ENCODE measurements around the gene HSD17B12.

The HSD17B12 gene

GRCh38 chr11:43892851-43893250 lies 212.3 kb downstream of the HSD17B12 start:
- Histone ChIP-seq H3K9ac (ENCODE audit: low read depth, low read length) (no peak overlapping the region), H3K27ac (ENCODE audit: low read depth, low read length) (no peak overlapping the region), H3K9me3 (ENCODE audit: control insufficient read depth, insufficient read depth, low read length) (no peaks in the 10 kb centered on the region), H3K36me3 (ENCODE audit: control insufficient read depth, insufficient read depth, low read length) (peaks cover 33% of the 10 kb centered on the region), H3K4me3 (ENCODE audit: low read depth, low read length) (no peak overlapping the region), H3K27me3 (ENCODE audit: control insufficient read depth, insufficient read depth, low read length) (no peaks in the 10 kb centered on the region), H3K4me1 (ENCODE audit: control insufficient read depth, insufficient read depth, low read length) (no peaks in the 10 kb centered on the region)

- H3K9ac ChIP-seq (ENCODE audit: low read depth, low read length), result no peak overlapping the region
- no peak overlapping the region for H3K27ac ChIP-seq (ENCODE audit: low read depth, low read length)
- peaks cover 49% of the 10 kb centered on the region for H3K36me3 ChIP-seq (ENCODE audit: control insufficient read depth, insufficient read depth, low read length)
- H3K4me3 ChIP-seq (ENCODE audit: low read depth, low read length), result no peak overlapping the region
- no peaks in the 10 kb centered on the region for H3K9me3 ChIP-seq (ENCODE audit: control insufficient read depth, insufficient read depth, low read length)
- H3K4me1 ChIP-seq (ENCODE audit: control insufficient read depth, insufficient read depth, low read length), result no peaks in the 10 kb centered on the region
- no peaks in the 10 kb centered on the region for H3K27me3 ChIP-seq (ENCODE audit: control insufficient read depth, insufficient read depth, low read length)
These were observed 214.0 kb downstream of the HSD17B12 start for GRCh38 chr11:43894546-43894945.

GRCh38 chr11:43895601-43896000 lies 215.1 kb downstream of the HSD17B12 start:
- Histone ChIP-seq H3K27me3 (ENCODE audit: control insufficient read depth, insufficient read depth, low read length) (no peaks in the 10 kb centered on the region), H3K36me3 (ENCODE audit: control insufficient read depth, insufficient read depth, low read length) (peaks cover 45% of the 10 kb centered on the region), H3K27ac (ENCODE audit: low read depth, low read length) (no peak overlapping the region), H3K9ac (ENCODE audit: low read depth, low read length) (no peak overlapping the region), H3K9me3 (ENCODE audit: control insufficient read depth, insufficient read depth, low read length) (no peaks in the 10 kb centered on the region), H3K4me3 (ENCODE audit: low read depth, low read length) (no peak overlapping the region), H3K4me1 (ENCODE audit: control insufficient read depth, insufficient read depth, low read length) (no peaks in the 10 kb centered on the region)

- Histone ChIP-seq H3K9ac (ENCODE audit: low read depth, low read length) (no peak overlapping the region), H3K4me1 (ENCODE audit: control insufficient read depth, insufficient read depth, low read length) (no peaks in the 10 kb centered on the region), H3K4me3 (ENCODE audit: low read depth, low read length) (no peak overlapping the region), H3K36me3 (ENCODE audit: control insufficient read depth, insufficient read depth, low read length) (peaks cover 25% of the 10 kb centered on the region), H3K27me3 (ENCODE audit: control insufficient read depth, insufficient read depth, low read length) (no peaks in the 10 kb centered on the region), H3K9me3 (ENCODE audit: control insufficient read depth, insufficient read depth, low read length) (no peaks in the 10 kb centered on the region), H3K27ac (ENCODE audit: low read depth, low read length) (no peak overlapping the region)
These were observed 218.0 kb downstream of the HSD17B12 start for GRCh38 chr11:43898574-43898973.

GRCh38 chr11:43899094-43899493 lies 218.6 kb downstream of the HSD17B12 start:
- H3K27me3 ChIP-seq (ENCODE audit: control insufficient read depth, insufficient read depth, low read length), result no peaks in the 10 kb centered on the region
- H3K9ac ChIP-seq (ENCODE audit: low read depth, low read length), result no peak overlapping the region
- no peaks in the 10 kb centered on the region for H3K9me3 ChIP-seq (ENCODE audit: control insufficient read depth, insufficient read depth, low read length)
- no peak overlapping the region for H3K4me3 ChIP-seq (ENCODE audit: low read depth, low read length)
- H3K4me1 ChIP-seq (ENCODE audit: control insufficient read depth, insufficient read depth, low read length), result no peaks in the 10 kb centered on the region
- peaks cover 26% of the 10 kb centered on the region for H3K36me3 ChIP-seq (ENCODE audit: control insufficient read depth, insufficient read depth, low read length)
- no peak overlapping the region for H3K27ac ChIP-seq (ENCODE audit: low read depth, low read length)

GRCh38 chr11:43901551-43901950 lies 221.0 kb downstream of the HSD17B12 start:
- Histone ChIP-seq H3K36me3 (ENCODE audit: control insufficient read depth, insufficient read depth, low read length) (peaks cover 27% of the 10 kb centered on the region), H3K4me1 (ENCODE audit: control insufficient read depth, insufficient read depth, low read length) (no peaks in the 10 kb centered on the region)

GRCh38 chr11:43903078-43903477 lies 222.5 kb downstream of the HSD17B12 start:
- H3K9ac ChIP-seq (ENCODE audit: low read depth, low read length), result no peak overlapping the region
- H3K4me1 ChIP-seq (ENCODE audit: control insufficient read depth, insufficient read depth, low read length), result no peaks in the 10 kb centered on the region
- H3K9me3 ChIP-seq (ENCODE audit: control insufficient read depth, insufficient read depth, low read length), result no peaks in the 10 kb centered on the region
- H3K36me3 ChIP-seq (ENCODE audit: control insufficient read depth, insufficient read depth, low read length), result peaks cover 19% of the 10 kb centered on the region
- no peaks in the 10 kb centered on the region for H3K27me3 ChIP-seq (ENCODE audit: control insufficient read depth, insufficient read depth, low read length)
- no peak overlapping the region for H3K4me3 ChIP-seq (ENCODE audit: low read depth, low read length)
- H3K27ac ChIP-seq (ENCODE audit: low read depth, low read length), result no peak overlapping the region

More at GRCh38 chr11:43901551-43901950, 221.0 kb downstream of the HSD17B12 start:
- no peak overlapping the region for H3K9ac ChIP-seq (ENCODE audit: low read depth, low read length)
- no peak overlapping the region for H3K4me3 ChIP-seq (ENCODE audit: low read depth, low read length)
- H3K27me3 ChIP-seq (ENCODE audit: control insufficient read depth, insufficient read depth, low read length), result no peaks in the 10 kb centered on the region
- H3K27ac ChIP-seq (ENCODE audit: low read depth, low read length), result no peak overlapping the region
- no peaks in the 10 kb centered on the region for H3K9me3 ChIP-seq (ENCODE audit: control insufficient read depth, insufficient read depth, low read length)

GRCh38 chr11:43903969-43904368 lies 223.4 kb downstream of the HSD17B12 start:
- Histone ChIP-seq H3K4me1 (ENCODE audit: control insufficient read depth, insufficient read depth, low read length) (no peaks in the 10 kb centered on the region), H3K9me3 (ENCODE audit: control insufficient read depth, insufficient read depth, low read length) (no peaks in the 10 kb centered on the region), H3K9ac (ENCODE audit: low read depth, low read length) (no peak overlapping the region), H3K27me3 (ENCODE audit: control insufficient read depth, insufficient read depth, low read length) (no peaks in the 10 kb centered on the region), H3K27ac (ENCODE audit: low read depth, low read length) (no peak overlapping the region), H3K36me3 (ENCODE audit: control insufficient read depth, insufficient read depth, low read length) (peaks cover 10% of the 10 kb centered on the region), H3K4me3 (ENCODE audit: low read depth, low read length) (no peak overlapping the region)

- Histone ChIP-seq H3K9ac (ENCODE audit: low read depth, low read length) (no peak overlapping the region), H3K4me1 (ENCODE audit: control insufficient read depth, insufficient read depth, low read length) (no peaks in the 10 kb centered on the region), H3K27me3 (ENCODE audit: control insufficient read depth, insufficient read depth, low read length) (no peaks in the 10 kb centered on the region), H3K36me3 (ENCODE audit: control insufficient read depth, insufficient read depth, low read length) (peaks cover 5% of the 10 kb centered on the region), H3K27ac (ENCODE audit: low read depth, low read length) (no peak overlapping the region), H3K4me3 (ENCODE audit: low read depth, low read length) (no peak overlapping the region), H3K9me3 (ENCODE audit: control insufficient read depth, insufficient read depth, low read length) (no peaks in the 10 kb centered on the region)
These were observed 224.4 kb downstream of the HSD17B12 start for GRCh38 chr11:43904742-43905535.

GRCh38 chr11:43905813-43906241 lies 225.3 kb downstream of the HSD17B12 start:
- H3K4me3 ChIP-seq (ENCODE audit: low read depth, low read length), result no peak overlapping the region
- peaks cover 5% of the 10 kb centered on the region for H3K36me3 ChIP-seq (ENCODE audit: control insufficient read depth, insufficient read depth, low read length)
- H3K9ac ChIP-seq (ENCODE audit: low read depth, low read length), result no peak overlapping the region
- no peaks in the 10 kb centered on the region for H3K9me3 ChIP-seq (ENCODE audit: control insufficient read depth, insufficient read depth, low read length)
- no peaks in the 10 kb centered on the region for H3K27me3 ChIP-seq (ENCODE audit: control insufficient read depth, insufficient read depth, low read length)
- H3K27ac ChIP-seq (ENCODE audit: low read depth, low read length), result no peak overlapping the region
- no peaks in the 10 kb centered on the region for H3K4me1 ChIP-seq (ENCODE audit: control insufficient read depth, insufficient read depth, low read length)

Measured in HUES48 (cell line).